Activated CD4-positive, alpha-beta T cell treated with anti-CD3 and anti-CD28 coated beads for 1 hour (primary cell): ENCODE measurements around the gene MYBPC3.

Source experiments
- DNase-seq: peaks from one replicate; pipeline ENCODE4 v3.0.0-alpha.2; 2020

The MYBPC3 gene

DNA sequence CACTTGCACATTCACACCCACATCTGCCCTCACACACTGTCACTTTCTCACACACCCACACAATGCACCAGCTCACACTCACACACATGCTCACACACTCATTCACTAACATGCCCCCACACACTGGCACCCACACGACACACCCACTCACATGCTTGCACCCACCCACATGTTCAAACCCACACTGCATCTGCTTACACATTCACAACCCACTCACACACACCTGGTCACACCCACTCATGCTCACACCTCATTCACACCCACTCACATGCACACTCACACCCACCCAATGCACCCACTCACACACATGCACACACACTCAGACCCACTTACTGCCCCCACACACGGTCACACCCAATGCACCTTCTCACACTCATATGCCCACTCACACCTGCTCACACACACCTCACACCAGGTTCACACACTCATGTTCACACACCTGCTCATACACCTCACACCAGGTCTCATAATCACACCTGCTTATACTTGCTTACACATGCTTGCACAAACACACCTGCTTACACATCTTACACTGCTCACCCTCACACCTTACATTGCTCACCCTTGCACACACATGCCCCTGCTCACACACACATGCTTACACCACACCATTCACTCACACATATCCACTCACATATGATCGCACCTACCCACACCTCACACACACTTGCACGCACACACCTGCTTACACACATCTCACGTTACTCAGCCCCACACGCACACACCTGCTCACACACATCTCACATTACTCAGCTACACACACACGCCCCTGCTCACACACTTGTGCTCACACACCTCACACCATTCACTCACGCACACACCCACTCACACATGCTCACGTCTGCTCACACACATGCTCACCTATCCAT lies 3.9 kb upstream of the MYBPC3 start:
- DNase-seq, result no peak

GRCh38 chr11:47355283-47356128 lies 3.0 kb upstream of the MYBPC3 start:
- DNase-seq, result no peak

DNA sequence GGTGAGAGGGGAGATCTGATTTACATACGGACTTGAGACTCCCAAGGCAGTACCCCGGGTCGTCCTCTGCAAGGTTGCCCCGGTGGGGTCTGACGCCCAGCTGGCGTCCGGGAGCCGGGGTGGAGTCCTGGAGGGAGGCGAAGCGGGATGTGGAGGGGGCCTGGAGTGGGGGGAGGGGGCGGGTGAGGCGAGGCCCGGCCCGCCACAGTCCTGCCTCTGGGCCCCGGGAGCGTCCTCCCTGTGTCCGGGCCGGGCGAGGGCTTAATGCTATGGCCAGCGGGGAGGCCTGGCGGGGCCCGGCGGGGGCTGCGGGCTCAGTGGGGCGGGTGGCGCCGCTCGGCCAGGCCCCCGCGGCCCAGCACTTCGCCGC lies 2.4 kb upstream of the MYBPC3 start:
- DNase-seq, result no peak

GRCh38 chr11:47353978-47354774 lies 1.7 kb upstream of the MYBPC3 start:
- no peak for DNase-seq

- no peak for DNase-seq
Measured at GRCh38 chr11:47351156-47352126, 1.1 kb downstream of the MYBPC3 start.

GRCh38 chr11:47350315-47350714 lies 2.2 kb downstream of the MYBPC3 start:
- no peak for DNase-seq

DNA sequence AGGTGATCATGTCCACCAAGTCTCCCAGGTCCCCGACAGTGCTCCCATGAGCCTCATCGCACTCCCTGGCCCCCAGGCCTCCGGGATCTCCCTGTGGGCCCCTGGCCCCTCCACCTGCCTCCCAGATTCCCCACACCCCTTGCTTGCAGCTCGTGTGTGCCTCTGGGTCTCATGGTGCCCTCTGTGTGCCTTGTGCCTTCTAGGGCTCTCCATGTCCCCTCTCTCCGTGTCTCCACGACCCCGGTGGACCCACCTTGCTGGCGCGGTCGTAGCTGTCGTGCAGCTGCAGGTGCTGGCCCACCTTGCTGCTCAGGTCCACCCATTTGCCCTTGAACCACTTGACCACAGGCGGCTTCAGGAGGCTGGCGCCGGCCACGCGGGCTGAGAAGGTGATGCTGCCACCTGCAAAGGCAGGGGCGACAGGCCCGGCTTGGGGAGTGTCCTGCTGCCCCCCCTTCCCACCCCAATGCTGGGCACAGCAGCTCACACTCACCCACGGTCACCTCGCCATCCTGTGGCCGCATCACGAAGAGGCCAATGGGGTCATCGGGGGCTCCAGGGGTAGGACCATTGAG lies 2.9 kb downstream of the MYBPC3 start:
- no peak for DNase-seq

DNA sequence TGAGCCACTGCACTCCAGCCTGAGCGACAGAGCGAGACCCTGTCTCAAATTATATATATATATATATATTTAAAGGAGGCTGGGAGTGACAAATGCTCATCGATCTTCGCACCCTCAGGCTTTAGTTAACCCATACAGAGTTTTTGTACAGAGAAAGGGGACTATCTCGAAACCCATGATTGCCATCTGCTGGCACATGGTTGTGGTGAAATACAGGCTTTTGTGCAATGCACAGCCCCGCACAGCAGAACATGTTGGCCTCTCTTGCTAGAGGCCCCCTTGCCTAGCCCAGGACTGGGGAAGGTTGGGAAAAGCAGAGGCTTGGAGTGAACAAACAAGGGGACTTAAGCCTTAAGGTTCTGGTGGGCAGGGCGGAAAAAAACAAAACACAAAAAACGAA lies 3.6 kb downstream of the MYBPC3 start:
- DNase-seq, result no peak

DNA sequence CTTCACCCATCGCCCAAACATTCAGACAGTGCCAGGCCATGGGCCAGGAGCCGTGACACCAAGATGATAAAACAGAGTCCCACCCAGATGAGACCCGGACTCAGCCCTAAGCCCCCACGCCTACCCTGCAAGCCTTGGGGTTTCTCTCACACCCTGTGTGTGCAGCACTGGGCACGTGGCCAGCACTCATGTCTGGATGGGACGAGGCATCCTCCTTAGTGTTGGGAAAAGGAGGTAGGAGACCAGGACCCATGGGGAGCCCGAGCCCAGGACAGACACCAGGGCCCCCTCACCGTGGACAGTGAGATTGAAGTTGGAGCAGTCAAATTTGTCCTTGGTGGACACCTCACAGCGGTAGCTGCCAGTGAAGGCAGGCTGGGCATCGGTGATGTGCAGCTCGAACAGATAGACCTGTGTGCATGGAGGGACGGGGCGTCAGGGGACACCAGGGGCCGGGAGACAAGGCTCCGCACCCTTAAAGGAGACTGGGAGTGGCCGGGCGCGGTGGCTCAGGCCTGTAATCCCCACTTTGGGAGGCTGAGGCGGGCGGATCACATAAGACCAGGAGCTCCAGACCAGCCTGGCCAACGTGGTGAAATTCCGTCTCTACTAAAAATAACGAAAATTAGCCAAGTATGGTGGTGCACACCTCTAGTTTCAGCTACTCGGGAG lies 4.2 kb downstream of the MYBPC3 start:
- DNase-seq, result no peak

- DNase-seq, result no peak
Measured at GRCh38 chr11:47347137-47347536, 5.4 kb downstream of the MYBPC3 start.

GRCh38 chr11:47345890-47346563 lies 6.5 kb downstream of the MYBPC3 start:
- DNase-seq, result no peak

- no peak for DNase-seq
Measured at GRCh38 chr11:47342854-47343253, 9.6 kb downstream of the MYBPC3 start.

- DNase-seq, result no peak
Measured at GRCh38 chr11:47342036-47342803, 10.3 kb downstream of the MYBPC3 start.

GRCh38 chr11:47340980-47341775 lies 11.3 kb downstream of the MYBPC3 start:
- no peak for DNase-seq

- no peak for DNase-seq
Measured at GRCh38 chr11:47340010-47340409, 12.5 kb downstream of the MYBPC3 start.

- no peak for DNase-seq
Measured at GRCh38 chr11:47338396-47339241, 13.9 kb downstream of the MYBPC3 start.

DNA sequence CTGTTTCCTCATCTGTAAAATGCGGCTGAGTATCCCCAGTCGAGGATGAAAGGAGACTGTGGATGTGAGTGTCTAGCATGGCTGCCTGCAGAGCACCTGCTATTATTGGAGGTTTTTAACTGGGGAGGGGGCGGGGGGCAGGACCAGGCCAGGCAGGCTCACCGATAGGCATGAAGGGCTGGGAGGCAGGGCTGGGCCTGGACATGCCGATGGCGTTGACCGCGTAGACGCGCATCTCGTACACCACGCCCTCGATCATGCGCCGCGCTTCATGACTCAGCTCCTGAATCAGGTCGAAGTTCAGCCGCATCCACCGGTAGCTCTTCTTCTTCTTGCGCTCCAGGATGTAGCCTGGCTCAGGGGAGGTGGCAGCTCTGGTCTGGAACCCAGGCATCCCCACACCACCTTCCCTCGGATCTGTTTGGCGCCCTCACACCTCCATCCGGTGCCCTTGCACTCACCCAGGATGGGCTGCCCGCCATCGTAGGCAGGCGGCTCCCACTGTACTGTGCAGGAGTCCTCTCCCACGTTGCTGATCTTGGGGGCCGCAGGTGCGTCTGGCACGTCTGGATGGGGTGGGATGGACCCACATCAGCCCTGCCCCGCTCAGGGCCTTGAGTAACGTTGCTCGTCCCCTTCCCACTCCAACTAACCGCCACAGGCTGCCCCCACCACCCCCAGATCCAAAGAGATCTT lies 15.1 kb downstream of the MYBPC3 start:
- DNase-seq, result no peak
